Adipose tissue (tissue), 3 donors: ENCODE data around the gene ZNF74. TPM values are rescaled to one million over a fixed set of nuclear protein-coding genes. Genes with fewer than 3 reads are reported as not detected.

Experiments used
- H3K27ac ChIP-seq: one replicate; pipeline ENCODE4 v1.5.1; 2013; ENCODE audit warnings: low read depth, low read length
- WGBS, 3 donors: extraction: QIAGEN DNeasy Blood & Tissue Kit; methylation state at CpG; one replicate each; pipeline ENCODE4 v1.1.7; 2013; 5-methylcytosine and 5-hydroxymethylcytosine counted together
- polyA plus RNA-seq, 3 donors: library from polyadenylated mRNA; stranded (reverse); fragments of 200-250 nt; gene quantifications; one replicate each; pipeline ENCODE4 v1.2.3, GENCODE V29; 2013
- donor health status: healthy with polysubstance abuse.
- donor health status: Bipolar disorder and iron deficiency.
- donor health status: healthy.

ZNF74 gene
- polyA plus RNA-seq, 3 donors = 2.3 to 4.5 (median 2.5) TPM

- 63 to 80% (median 79%) methylated on average over 20 of the region's 20 CpGs for WGBS, 3 donors
- no peak overlapping the region for H3K27ac ChIP-seq
Measured at GRCh38 chr22:20395181-20395906, 1.4 kb downstream of the ZNF74 start.

DNA sequence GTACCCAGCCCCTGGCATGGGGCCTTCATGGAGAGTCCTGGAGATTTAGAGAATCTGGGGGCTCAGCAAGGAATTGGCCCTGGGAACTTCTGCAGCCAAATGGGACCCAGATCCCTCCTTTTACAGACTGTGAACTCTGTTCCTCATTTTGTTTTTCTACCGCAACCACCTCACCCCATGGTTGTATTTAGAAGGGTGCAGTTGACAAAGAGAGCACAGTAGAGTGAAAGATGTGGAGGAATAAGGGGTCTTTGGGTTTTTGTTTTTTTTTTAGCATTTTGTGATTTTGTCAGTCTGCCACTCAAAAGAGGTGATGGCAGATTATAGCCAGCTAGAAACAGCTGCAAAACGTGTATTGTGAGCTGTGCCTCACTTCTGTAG is 1.9 kb downstream of the ZNF74 start:
- H3K27ac ChIP-seq = no peak overlapping the region
- WGBS, 3 donors = 42 to 68% (median 59%) methylated on average over 2 of the region's 2 CpGs

- H3K27ac ChIP-seq = no peak overlapping the region
- 81 to 95% (median 84%) methylated on average over 1 of the region's 1 CpG for WGBS, 3 donors
Measured at GRCh38 chr22:20396639-20397038, 2.7 kb downstream of the ZNF74 start.

GRCh38 chr22:20397498-20397897 is 3.5 kb downstream of the ZNF74 start:
- H3K27ac ChIP-seq = no peak overlapping the region
- 80 to 92% (median 84%) methylated on average over 2 of the region's 2 CpGs for WGBS, 3 donors

DNA sequence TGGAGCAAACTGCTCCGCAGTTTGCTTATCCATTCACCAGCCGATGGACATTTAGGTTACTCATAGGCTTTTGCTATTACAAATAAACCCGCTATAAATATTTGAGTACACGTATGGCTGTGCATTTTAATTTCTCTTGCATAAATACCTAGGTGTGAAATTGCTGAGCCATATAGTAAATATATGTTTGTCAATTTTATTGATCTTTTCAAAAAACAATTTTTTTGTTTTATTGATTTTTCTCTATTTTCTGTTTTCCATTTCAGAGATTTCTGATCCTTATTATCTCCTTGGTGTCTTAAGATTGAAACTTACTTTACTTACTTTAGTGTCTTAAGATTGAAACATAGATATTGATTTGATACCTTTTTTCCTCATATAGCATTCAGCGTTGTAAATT is 4.5 kb downstream of the ZNF74 start:
- 95 to 96% (median 96%) methylated on average over 5 of the region's 5 CpGs for WGBS, 3 donors
- no peak overlapping the region for H3K27ac ChIP-seq

GRCh38 chr22:20399866-20400605 is 6.1 kb downstream of the ZNF74 start:
- WGBS, 3 donors = 69 to 81% (median 75%) methylated on average over 4 of the region's 4 CpGs
- H3K27ac ChIP-seq = no peak overlapping the region

GRCh38 chr22:20400606-20401375 is 6.8 kb downstream of the ZNF74 start:
- H3K27ac ChIP-seq = no peak overlapping the region
- WGBS, 3 donors = 92 to 94% (median 93%) methylated on average over 15 of the region's 15 CpGs

DNA sequence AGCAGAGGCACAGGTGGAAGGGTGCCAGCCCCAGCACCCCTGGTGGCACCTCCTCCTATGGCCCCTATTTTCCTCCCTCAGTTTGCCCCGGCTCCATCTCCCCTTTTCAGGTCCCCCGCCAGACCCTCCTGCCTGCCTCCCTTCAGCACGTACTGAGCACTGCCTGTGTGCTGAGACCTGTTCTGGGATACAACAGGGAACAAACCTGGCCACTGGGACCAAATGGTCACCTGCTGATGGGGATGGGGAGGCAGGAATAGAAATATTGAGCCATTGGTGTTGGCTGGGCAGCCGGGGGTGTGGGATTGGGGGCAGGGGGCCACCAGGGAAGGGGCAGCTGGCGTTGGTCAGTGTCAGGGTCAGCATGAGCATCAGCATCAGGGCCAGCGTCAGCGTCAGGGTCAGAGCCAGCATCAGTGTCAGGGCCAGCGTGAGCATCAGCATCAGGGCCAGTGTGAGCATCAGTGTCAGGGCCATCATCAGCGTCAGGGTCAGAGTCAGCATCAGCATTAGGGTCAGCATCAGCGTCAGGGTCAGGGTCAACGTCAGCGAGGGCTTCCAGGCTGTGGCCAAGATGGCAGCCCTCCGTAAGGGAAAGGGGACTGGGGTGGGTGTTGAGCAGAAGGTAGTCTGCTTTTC is 7.5 kb downstream of the ZNF74 start:
- 93 to 95% (median 95%) methylated on average over 13 of the region's 13 CpGs for WGBS, 3 donors
- no peak overlapping the region for H3K27ac ChIP-seq

GRCh38 chr22:20402960-20403778 is 9.2 kb downstream of the ZNF74 start:
- H3K27ac ChIP-seq = no peak overlapping the region
- 94 to 95% (median 94%) methylated on average over 9 of the region's 9 CpGs for WGBS, 3 donors

DNA sequence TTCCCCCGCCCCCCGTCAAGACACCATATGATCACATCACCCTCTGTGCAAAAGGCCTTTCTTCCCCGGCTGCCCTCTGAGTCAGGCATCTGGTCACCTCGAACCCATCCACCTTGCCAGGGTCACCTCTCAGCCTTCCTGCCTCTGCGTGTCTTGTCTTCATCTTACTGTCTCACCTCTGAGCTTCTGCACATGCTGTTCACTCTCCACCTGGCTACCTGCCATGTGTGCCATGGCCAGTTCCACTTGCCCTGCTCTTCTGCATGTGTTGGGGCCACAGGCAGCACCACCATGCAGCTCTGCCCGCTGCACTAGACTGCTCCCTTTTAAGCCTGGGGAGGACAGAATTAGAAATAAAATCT is 9.8 kb downstream of the ZNF74 start:
- WGBS, 3 donors = 94 to 97% (median 94%) methylated on average over 6 of the region's 6 CpGs

GRCh38 chr22:20404881-20405280 is 10.9 kb downstream of the ZNF74 start:
- no peak overlapping the region for H3K27ac ChIP-seq
- 94 to 96% (median 95%) methylated on average over 18 of the region's 18 CpGs for WGBS, 3 donors

More for the DNA sequence above, 9.8 kb downstream of the ZNF74 start:
- H3K27ac ChIP-seq = no peak overlapping the region

GRCh38 chr22:20405291-20405930 is 11.5 kb downstream of the ZNF74 start:
- WGBS, 3 donors = 95 to 97% (median 97%) methylated on average over 43 to 45 of the region's 45 CpGs
- no peak overlapping the region for H3K27ac ChIP-seq

DNA sequence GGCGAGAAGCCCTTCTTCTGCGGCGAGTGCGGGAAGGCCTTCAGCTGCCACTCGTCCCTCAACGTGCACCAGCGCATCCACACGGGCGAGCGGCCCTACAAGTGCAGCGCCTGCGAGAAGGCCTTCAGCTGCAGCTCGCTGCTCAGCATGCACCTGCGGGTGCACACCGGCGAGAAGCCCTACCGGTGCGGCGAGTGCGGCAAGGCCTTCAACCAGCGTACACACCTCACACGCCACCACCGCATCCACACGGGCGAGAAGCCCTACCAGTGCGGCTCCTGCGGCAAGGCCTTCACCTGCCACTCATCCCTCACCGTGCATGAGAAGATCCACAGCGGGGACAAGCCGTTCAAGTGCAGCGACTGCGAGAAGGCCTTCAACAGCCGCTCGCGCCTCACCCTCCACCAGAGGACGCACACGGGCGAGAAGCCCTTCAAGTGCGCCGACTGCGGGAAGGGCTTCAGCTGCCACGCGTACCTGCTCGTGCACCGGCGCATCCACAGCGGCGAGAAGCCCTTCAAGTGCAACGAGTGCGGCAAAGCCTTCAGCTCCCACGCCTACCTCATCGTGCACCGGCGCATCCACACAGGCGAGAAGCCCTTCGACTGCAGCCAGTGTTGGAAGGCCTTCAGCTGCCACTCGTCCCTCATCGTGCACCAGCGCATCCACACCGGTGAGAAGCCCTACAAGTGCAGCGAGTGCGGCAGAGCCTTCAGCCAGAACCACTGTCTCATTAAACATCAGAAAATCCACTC is 12.2 kb downstream of the ZNF74 start:
- H3K27ac ChIP-seq = no peak overlapping the region
- 91 to 97% (median 97%) methylated on average over 62 of the region's 62 CpGs for WGBS, 3 donors

- H3K27ac ChIP-seq = no peak overlapping the region
- WGBS, 3 donors = 88 to 94% (median 92%) methylated on average over 13 of the region's 13 CpGs
Measured at GRCh38 chr22:20406686-20407408, 12.9 kb downstream of the ZNF74 start.

GRCh38 chr22:20407829-20408228 is 13.9 kb downstream of the ZNF74 start:
- WGBS, 3 donors = 81 to 84% (median 83%) methylated on average over 3 of the region's 3 CpGs
- H3K27ac ChIP-seq = no peak overlapping the region

GRCh38 chr22:20408891-20409290 is 14.9 kb downstream of the ZNF74 start:
- 95 to 97% (median 96%) methylated on average over 4 of the region's 4 CpGs for whole genome bisulfite sequencing, 3 donors
- no peak overlapping the region for H3K27ac ChIP-seq
